Glutamatergic neuron (in vitro differentiated cells): ENCODE measurements around the gene PPIE. TPM values are rescaled to one million over a fixed set of nuclear protein-coding genes. Genes with fewer than 3 reads are reported as not detected.
"Not testable (repeated sequence)": the region's sequence is repeated elsewhere in the genome, so short reads cannot be mapped to it uniquely, and the experiment has no call there.

Source experiments
- DNase-seq: peaks from one replicate; pipeline ENCODE4 v3.0.0; 2022
- H3K27ac Mint-ChIP-seq: one replicate; pipeline ENCODE4 v1.8.0; 2020; ENCODE audit warnings: mild to moderate bottlenecking, mixed read lengths, inconsistent platforms; ENCODE audit not compliant: unreplicated experiment
- H3K27me3 Mint-ChIP-seq: one replicate; pipeline ENCODE4 v1.8.0; 2020; ENCODE audit warnings: mild to moderate bottlenecking, moderate library complexity, mixed read lengths, inconsistent platforms; ENCODE audit not compliant: unreplicated experiment
- H3K36me3 Mint-ChIP-seq: one replicate; pipeline ENCODE4 v1.8.0; 2020; ENCODE audit warnings: mild to moderate bottlenecking, mixed read lengths, inconsistent platforms; ENCODE audit not compliant: unreplicated experiment
- H3K4me1 Mint-ChIP-seq: one replicate; pipeline ENCODE4 v1.8.0; 2020; ENCODE audit warnings: mild to moderate bottlenecking, low read depth, mixed read lengths, inconsistent platforms; ENCODE audit not compliant: unreplicated experiment
- H3K4me3 Mint-ChIP-seq: one replicate; pipeline ENCODE4 v1.8.0; 2020; ENCODE audit warnings: mild to moderate bottlenecking, mixed read lengths, inconsistent platforms; ENCODE audit not compliant: unreplicated experiment
- H3K9me3 Mint-ChIP-seq: one replicate; pipeline ENCODE4 v1.8.0; 2020; ENCODE audit warnings: mild to moderate bottlenecking, moderate library complexity, mixed read lengths, inconsistent platforms; ENCODE audit not compliant: unreplicated experiment
- total RNA-seq: library from RNA; stranded (reverse); fragmentation: NEBNext Ultra II Directional; extraction: Animal tissue kit (Norgen Biotek cat#: 25700); gene quantifications from one replicate; pipeline ENCODE4 v1.2.1, GENCODE V29; 2021; ENCODE audit not compliant: unreplicated experiment
- TF ChIP-seq, protein P1 (sequence below): fragments of 200-600 bp; sonication (generic); IDR thresholded peaks from one replicate; pipeline ENCODE4 v1.5.0; 2021; ENCODE audit not compliant: partially characterized antibody, unreplicated experiment

Gene PPIE
- total RNA-seq, 1 donor from 2014 or later = 28.8 TPM

DNA sequence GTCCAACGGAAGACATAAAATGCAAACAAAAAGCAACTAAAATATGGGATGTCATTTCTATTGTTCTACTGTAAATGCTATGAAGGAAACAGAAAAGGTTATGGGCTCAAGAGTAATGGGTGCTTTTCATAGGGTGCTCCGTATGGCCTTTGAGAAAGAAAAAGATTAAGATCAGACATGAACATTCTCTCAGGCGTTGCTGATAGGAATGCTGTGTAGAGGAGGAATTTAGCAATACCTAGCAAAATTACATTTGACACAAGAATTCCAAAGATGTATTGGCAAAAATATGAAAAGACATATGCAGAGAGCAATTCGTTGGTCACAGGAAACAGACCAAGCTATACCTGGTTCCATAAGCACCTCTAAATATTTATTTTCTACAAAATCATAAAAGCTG is 38.2 kb downstream of the PPIE start:
- DNase-seq = no peak
- Mint-ChIP-seq H3K27me3 (peaks cover 2% of the 10 kb centered on the region), H3K4me3 (no peak overlapping the region), H3K27ac (no peak overlapping the region), H3K9me3 (peaks cover 2% of the 10 kb centered on the region), H3K4me1 (no peaks in the 10 kb centered on the region), H3K36me3 (no peaks in the 10 kb centered on the region)
- TF ChIP-seq, protein P1, sequence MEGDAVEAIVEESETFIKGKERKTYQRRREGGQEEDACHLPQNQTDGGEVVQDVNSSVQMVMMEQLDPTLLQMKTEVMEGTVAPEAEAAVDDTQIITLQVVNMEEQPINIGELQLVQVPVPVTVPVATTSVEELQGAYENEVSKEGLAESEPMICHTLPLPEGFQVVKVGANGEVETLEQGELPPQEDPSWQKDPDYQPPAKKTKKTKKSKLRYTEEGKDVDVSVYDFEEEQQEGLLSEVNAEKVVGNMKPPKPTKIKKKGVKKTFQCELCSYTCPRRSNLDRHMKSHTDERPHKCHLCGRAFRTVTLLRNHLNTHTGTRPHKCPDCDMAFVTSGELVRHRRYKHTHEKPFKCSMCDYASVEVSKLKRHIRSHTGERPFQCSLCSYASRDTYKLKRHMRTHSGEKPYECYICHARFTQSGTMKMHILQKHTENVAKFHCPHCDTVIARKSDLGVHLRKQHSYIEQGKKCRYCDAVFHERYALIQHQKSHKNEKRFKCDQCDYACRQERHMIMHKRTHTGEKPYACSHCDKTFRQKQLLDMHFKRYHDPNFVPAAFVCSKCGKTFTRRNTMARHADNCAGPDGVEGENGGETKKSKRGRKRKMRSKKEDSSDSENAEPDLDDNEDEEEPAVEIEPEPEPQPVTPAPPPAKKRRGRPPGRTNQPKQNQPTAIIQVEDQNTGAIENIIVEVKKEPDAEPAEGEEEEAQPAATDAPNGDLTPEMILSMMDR = no peak

DNA sequence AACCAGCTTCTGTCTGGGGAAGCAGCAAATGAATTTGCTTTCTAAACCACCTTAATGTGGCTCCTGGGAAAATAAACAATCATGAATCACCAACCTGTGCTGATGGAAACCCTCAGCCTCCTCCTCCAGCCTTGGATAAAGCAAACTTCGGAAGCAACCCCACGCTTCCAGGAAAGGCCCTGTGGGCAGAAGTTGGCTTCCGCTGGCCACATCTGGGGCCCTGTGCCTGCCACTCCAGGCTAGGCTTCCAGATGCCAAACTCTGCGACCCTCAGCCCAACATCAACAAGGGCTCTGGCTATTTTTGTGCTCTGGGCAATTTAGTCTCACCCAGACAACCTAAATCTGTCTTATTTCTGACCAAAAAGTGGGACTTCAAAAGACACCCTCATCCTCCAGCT is 38.6 kb downstream of the PPIE start:
- Mint-ChIP-seq H3K4me1 (no peaks in the 10 kb centered on the region), H3K36me3 (no peaks in the 10 kb centered on the region), H3K27ac (no peak overlapping the region), H3K27me3 (peaks cover 2% of the 10 kb centered on the region), H3K4me3 (no peak overlapping the region), H3K9me3 (peaks cover 2% of the 10 kb centered on the region)
- DNase-seq = no peak
- TF ChIP-seq, protein P1 = no peak

DNA sequence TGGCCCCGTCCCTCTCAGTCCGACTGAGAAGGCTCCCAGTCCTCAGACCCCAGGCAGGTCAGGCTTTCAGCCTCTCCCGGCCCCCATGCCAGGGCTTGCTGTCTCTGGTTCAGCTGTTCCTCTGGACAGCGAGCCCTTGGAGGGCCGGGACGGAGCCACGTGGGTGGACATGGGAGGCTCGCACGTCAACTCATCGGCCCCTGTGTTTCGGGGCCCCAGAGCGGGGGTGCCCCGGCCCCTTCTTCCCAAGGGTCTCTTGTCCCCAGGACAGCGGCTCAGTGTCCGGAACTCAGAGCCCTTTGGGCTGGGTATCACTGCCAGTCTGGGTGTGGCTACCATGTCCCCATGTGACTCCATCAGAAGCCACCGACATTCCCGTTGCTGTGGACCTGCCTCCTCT is 39.2 kb downstream of the PPIE start:
- not testable (repeated sequence) for H3K36me3 Mint-ChIP-seq, H3K4me3 Mint-ChIP-seq, H3K27me3 Mint-ChIP-seq, H3K9me3 Mint-ChIP-seq, H3K4me1 Mint-ChIP-seq, DNase-seq, H3K27ac Mint-ChIP-seq

DNA sequence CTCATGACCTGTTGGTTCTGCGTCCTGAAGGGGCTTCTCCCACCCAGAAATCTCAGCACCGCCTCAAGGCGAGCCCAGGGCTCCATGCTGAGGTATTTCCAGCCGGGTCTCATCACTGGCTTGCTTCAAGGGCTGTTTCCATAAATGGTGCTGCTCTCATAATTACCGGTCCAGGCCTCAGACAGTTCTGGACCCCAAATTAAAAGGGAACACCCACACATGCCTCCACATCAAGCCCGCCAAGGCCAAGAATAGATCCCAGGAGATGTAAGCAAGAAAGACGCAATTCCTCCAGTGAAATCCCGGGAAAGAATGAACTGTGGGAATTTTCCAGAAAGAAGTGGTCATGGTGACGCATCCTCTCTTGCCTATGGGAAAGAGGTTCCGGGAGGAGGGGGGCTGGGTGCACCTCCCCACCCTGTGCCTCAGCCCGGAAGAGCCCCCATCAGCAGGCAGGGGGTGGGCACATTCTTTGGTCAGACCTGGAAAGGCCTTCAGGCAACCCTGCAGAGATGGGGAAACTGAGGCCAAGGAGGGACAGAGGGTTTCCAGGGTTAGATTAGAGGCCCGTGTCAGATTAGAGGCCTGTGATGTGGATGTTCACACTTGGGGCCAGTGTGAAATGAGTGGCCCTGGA is 39.9 kb downstream of the PPIE start:
- DNase-seq, H3K4me3 Mint-ChIP-seq, H3K9me3 Mint-ChIP-seq, H3K36me3 Mint-ChIP-seq, H3K4me1 Mint-ChIP-seq, H3K27me3 Mint-ChIP-seq, H3K27ac Mint-ChIP-seq: not testable (repeated sequence)

- Mint-ChIP-seq H3K36me3 (no peaks in the 10 kb centered on the region), H3K27me3 (peaks cover 7% of the 10 kb centered on the region), H3K4me1 (no peaks in the 10 kb centered on the region), H3K27ac (no peak overlapping the region), H3K4me3 (no peak overlapping the region), H3K9me3 (peaks cover 2% of the 10 kb centered on the region)
- DNase-seq = peak; percentile 5
- TF ChIP-seq, protein P1 = no peak
These were observed 40.5 kb downstream of the PPIE start for GRCh38 chr1:39779137-39779536.

DNA sequence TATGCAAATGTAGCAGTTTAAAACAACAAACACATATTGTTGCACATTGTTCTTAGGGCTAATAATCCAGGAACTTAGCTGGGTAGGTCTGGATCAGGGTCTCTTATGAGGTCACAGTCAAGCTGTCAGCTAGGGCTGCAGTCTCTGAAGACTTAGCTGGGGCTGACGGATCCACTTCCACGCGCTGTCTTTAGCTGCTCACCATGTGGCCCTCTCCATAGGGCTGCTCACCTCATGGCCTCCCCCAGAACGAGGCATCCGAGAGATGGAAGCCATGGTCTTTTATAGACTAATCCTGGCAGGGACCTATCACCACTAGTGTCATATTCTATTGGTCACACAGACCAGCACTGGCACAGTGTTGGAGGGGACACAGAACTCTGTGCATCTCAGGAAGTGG is 41.1 kb downstream of the PPIE start:
- Mint-ChIP-seq H3K36me3 (no peaks in the 10 kb centered on the region), H3K4me3 (no peak overlapping the region), H3K27me3 (peaks cover 7% of the 10 kb centered on the region), H3K27ac (no peak overlapping the region), H3K4me1 (no peaks in the 10 kb centered on the region), H3K9me3 (peaks cover 2% of the 10 kb centered on the region)
- DNase-seq = peak; percentile 4
- TF ChIP-seq, protein P1 = no peak
